Stimulated activated CD4-positive, alpha-beta T cell treated with anti-CD3 and anti-CD28 coated beads, Interleukin-12 subunit alpha, Interleukin-12 subunit beta, amount 100 ng/mL, for 24 hours (primary cell): ENCODE results near the gene RAB40B.
"Not testable (repeated sequence)": the region's sequence is repeated elsewhere in the genome, so short reads cannot be mapped to it uniquely, and the experiment has no call there.

ENCODE experiments used
- DNase-seq, 2 experiments: peaks; one replicate each; pipeline ENCODE4 v3.0.0-alpha.2; 2020; ENCODE audit warnings: low read depth in 2 of 2

RAB40B gene

DNA sequence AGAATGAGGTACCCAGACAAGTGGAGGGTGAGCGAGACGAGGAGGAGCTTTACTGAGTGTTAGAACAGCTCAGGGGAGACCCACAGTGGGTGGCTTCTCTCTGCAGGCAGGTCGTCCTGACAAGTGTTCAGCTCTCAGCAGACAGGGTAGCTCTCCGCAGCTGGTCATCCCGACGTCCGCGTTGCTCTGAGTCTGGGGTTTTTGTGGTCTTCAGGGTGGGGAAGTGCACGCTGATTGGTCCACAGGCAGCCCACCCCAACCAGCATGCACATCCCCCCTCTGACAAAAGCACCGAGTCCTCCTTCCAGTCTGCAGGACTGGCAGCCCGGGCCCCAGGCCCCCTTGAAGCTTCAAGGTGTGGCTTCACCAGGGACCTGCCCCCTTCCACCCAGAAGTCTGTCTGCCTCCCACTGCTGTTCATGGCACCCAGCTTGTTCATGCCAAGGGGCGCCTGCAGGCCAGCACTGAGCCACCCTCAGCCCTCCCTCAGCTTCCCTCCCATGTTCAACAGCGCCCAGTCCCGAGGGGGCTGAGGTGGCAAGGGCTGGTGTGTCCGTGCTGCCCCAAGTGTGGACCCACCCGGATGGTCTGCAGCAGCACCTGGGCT, 30.4 kb downstream of the RAB40B start:
- no peak for DNase-seq

DNA sequence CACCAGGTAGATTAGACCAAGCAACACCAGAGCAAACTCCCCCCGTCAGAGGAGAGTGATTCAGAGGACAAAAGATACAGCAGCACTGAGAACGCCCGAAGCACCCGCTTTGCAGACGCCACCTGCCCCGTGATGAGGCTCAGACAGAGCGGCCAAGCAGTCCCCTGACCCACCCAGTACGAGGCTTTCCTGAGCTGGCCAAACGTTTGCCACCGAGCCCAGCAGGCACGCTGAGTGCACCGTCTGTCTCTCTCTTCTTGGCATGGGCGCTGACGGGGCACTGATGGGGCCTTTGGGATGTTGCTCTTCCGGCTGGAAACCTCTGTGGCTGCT, 30.9 kb downstream of the RAB40B start:
- DNase-seq, result no peak

DNA sequence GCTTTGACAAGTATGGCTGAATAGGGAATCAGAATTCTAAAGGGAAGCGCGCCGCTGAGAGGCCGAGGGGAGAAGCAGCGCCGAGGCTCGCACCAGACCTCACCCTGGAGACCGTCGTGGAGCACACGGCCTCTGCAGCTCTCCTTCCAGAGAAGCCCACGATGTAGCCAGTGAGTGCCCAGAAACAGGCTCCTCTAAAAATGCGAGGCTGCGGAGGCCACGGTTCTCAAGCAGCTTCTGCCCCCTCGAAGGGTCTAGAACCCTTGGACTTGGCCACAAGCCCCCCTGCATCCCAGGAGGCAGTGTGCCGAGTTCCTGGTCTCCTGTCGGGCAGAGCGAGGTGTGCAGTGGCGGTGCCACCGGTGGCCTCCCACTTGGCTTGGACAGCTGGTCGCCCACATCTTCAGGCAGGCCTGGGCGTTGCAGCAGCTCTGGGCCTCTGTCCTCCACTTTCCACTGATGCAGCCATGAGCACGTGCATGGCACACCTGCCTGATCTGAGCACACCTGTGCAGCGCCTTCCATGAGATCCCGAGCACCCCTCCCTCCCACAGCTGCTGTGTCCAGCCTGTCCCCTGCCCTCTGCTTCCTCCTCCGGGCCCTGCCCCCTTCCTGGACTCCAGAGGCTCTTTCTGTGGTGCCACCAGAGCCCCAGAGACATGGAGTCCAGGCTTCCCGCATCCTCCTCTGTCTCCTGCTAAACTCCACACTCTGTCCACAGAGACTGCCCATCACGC, 31.4 kb downstream of the RAB40B start:
- no peak for DNase-seq

DNA sequence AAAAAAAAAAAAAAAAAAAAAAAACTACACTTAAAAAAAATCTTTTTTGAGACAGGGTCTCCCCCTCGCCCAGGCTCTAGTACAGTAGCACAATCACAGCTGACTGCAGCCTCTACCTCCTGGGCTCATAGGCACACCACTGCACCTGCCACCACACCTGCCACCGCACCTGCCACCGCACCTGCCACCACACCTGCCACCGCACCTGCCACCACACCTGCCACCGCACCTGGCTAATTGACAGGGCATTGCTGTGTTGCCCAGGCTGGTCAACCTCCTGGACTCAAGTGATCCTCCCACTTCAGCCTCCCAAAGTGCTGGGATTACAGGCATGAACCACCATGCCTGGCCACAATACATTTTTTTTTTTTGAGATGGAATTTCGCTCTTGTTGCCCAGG, 32.6 kb downstream of the RAB40B start:
- DNase-seq, result no peak

DNA sequence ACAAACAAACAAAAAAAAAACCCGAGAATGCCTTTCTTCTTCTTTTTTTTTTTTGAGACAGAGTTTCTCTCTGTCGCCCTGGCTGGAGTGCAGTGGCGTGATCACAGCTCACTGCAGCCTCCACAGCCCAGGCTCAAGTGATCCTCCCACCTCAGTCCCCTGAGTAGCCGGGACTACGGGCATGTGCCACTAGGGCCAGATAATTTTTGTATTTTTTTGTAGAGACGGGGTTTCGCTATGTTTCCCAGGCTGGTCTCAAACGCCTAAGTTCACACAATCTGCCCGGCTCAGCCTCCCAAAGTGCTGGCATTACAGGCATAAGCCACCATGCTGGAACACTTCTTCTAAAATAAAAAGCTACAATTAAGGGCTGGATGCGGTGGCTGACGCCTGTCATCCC, 33.3 kb downstream of the RAB40B start:
- DNase-seq, result no peak

DNA sequence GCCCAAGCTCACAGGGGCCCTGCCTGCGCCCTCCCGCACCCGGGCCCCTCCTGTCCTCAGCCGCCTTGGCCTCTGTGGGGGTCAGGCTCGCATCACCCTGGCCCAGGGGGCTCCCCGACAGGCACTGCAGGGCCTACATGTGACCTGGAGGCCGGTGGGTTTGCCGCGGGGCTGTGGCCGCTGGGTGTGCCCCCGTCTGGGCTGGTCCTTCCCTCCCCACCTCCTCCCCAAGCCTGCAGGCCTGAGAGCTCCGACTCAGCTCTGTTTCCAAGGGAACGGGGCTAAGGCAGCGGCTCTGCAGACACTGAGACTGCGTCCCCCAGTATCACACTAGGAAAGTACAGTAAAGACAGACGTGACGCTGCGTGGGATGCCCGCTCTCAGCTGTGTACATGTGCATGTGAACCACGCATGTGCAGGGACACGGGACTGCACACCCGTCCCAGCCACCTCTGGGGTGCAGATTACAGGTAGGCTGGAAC, 33.8 kb downstream of the RAB40B start:
- no peak for DNase-seq

DNA sequence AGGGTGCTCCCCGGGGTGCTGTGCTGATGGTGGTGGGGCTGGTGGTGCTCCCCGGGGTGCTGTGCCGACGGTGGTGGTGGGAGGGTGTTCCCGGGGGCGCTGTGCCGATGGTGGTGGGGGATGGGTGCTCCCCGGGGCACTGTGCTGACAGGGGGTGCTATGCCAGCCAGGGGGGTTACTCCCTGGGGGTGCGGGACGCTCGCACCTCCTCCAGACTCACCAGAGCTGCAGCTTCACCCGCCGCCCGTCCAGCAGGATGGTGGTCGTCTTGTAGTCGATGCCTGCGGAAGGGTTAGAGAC, 34.3 kb downstream of the RAB40B start:
- DNase-seq, result no peak

DNA sequence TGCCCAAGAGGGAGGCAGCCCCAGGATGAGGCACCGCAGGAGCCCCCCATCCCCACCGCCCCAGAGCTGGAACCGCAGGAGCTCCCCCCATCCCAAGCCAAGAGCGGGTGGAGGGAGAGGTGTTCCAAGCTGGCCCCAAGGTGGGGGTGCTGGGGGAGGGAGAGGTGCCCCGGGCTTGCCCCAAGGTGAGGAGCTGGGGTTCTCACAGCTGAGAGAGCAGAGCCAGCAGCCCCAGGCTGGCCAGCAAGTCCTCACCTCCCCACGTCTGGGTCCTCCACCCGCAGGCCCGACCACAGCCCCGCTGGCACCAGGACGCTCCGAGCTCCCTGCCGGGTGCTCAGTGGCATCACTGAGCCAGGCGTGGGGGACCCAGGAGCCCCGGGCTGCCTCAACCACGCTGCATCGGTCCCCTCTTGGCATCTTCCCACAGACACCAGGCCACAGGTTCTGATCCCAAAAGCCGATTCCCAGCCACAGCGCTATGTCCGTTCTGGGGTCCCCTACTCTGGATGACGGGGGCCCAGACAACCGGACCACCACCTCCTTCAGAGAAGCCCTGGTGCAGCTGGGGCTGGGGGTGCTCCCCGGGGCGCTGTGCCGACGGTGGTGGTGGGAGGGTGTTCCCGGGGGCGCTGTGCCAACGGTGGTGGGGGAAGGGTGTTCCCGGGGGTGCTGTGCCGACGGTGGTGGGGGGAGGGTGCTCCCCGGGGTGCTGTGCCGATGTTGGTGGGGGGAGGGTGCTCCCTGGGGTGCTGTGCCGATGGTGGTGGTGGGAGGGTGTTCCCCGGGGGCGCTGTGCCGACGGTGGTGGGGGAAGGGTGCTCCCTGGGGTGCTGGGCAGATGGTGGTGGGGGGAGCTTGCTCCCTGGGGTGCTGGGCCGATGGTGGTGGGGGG, 34.9 kb downstream of the RAB40B start:
- no peak for DNase-seq

DNA sequence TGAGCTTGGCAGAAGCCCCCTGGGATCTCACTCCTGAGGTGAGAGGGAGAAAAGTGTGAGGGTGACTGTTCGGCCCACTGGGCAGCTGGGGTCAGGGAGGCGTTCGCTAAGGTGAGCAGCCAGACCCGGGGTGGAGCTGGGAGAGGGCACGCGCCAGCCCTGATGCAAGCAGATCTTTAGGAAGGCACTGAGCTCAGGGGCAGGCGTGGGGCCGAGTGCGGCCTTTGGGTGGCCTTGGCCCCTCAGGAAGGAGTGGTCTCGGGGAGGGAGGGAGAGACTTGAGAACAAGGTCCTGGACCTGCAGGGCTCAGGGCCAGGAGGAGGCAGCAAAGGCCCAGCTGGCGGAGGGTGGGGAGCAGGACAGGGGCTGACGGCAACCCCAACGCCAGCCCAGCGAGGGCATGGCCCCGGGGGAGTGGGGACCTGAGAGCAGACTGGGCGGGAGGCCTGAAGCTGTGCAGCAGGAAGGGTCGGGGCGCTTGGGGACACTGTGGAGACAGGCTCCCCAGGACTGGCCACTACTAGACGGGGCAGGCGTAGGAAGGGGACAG, 35.7 kb downstream of the RAB40B start:
- no peak for DNase-seq

DNA sequence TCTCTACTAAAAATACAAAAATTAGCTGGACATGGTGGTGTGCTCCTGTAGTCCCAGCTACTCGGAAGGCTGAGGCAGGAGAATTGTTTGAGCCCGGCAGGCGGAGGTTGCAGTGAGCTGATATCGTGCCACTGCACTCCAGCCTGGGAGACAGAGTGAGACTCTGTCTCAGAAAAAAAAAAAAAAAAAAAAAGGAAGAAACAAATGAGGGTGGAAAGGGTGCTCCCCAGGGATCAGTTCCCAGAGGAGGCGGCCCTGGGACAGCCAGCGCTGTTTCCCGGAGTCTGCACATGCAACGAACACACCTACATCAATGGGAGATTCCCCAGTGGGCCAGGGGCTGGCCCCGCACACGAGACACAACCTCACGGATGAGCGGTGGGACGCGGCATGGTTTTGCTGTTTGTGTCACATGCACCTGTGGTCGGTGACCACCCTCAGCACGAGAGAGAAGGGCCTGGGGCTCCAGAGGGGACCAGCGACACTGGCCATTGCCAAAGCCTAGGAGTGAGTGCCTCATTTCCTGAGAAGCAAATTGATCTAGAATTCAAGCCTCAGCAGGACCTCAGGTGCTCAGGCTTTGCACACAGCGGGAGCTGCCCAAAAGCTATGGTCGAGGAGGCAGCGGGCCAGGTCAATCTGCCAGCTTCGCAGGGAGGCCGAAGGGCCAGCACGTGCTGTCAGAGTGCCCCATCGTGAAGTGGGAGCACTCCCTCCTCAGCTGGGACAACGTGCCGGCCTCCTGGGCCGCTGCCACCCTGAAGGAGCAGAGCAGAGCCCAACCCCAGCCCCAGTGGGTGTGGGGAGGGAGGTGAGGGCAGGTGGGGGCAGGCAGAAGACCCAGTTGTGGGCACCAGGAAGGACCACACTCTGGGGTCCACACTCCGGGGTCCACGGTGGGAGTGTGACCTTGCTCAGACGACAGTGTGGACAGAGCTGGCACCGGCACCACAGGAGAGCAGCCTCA, 36.5 kb downstream of the RAB40B start:
- DNase-seq, result no peak

DNA sequence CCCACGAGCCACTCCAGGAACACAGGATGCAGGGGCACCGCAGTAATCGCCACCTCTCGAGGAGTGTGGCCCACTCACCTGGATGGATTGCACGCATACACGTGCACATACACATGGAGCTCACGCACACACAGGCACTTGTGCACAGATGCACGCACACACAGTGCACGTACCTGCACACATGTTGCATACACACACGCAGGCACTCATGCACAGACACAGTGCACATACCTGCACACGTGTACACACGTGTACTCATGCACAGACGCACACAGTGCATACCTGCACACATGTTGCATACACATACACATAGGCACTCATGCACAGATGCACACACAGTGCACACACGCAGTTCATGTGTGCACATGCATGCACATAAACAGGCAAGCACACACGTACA, 38.6 kb downstream of the RAB40B start:
- DNase-seq, result no peak

DNA sequence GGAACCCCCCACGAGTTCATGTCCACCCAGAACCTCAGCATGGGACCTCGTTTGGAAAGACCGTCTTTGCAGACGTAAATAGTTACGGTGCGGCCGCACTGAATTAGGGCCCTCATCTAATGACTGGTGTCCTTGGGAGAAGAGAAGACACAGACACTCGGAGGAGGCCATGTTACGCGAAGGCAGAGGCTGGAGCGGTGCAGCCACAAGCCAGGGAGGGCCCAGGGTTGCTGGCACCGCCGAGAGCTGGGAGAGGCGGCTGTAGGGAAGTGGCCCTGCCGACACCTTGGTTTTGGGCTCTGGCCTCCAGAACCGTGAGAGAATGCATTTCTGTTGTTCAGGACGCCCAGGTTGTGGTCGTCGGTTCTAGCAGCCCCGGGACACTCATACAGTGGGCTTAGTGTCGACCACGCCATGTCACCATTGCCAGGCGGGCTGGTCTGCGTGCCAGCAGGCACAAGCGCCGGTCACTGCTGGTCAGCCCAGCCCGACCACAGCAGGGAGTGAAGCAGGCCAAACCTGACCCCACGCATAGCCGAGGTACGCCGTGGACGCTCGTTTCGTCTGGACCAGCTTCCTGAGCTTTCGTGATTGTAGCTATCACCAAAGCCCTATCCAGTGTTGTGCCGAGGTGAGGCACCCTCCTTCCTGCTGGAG, 39.6 kb downstream of the RAB40B start:
- DNase-seq, result no peak

DNA sequence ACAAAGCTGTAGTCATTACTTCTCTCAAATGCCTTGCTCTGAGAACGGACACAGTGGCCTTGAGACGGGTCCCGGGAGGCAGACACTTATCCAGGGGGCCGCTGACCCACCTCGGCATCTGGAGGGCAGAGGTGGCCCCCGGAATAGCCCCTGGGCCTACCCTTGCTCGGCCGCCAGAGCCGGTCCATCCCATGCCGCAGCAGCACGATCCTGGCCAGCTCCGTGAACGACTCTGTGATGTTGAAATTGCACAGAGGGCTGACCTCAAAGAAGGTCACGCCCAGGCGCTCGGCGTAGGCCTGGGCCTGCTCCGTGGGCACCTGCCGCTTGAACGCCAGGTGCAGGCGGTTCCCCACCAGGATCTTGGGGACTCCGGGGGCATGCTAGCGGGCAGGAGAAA, 40.2 kb downstream of the RAB40B start:
- no peak for DNase-seq

DNA sequence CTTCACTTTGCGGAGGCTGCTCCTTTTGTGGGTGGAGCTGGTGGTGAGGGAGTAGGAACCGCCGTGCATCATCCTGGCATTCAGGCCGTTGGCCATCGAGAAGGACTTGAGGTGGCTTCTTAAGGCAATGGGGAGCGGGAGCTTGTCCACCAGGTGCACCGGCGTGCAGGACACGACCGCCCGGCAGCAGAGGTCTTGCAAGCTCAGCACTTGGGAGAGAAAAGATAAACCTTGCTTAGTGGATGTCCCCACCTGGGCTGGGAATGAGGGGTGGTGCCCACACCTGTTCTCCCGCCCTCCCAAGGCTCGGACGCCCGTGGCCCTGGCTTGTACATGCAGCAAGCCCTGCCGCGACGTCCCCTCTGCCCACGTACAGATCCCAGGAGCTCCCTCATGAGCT, 40.6 kb downstream of the RAB40B start:
- DNase-seq, result no peak

DNA sequence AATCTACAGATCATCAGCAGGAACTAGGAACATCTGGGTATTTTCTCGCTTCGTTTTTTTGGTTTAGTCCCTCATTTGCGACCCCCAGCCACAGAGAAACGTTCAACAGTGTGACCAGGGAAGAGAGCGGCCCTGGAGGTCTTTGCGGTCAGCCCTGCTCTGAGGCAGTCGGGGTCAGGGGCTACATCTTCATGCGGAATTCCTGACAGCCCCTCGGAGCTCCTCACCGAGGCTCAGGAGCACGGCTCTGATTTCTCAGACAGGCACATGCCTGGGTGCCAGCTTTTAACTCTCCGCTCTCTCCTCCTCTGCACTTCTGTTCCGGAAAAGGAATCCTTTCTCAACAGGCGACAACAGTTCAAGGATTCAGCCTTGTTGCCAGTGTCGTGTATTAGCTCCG, 42.2 kb downstream of the RAB40B start:
- DNase-seq, result no peak

DNA sequence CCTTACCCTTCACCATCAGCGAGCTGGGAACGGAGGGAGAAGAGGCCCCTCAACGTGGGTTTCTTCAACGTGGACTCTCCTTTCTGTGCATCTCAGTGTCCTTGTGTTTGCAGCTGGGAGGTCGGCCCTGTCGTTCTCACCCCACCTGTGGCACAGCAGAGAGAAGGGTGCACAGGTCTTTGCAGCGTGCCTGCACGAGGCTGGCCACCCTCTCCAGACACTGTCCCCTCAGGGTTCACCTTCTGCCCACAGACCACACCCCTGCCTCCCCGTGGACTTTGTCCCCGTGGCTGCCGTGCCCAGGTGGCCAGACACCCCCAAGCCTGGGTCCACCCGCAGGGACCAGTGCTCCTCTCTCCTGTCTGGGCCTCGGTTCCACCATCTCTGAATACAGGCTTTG, 43.0 kb downstream of the RAB40B start:
- no peak for DNase-seq

DNA sequence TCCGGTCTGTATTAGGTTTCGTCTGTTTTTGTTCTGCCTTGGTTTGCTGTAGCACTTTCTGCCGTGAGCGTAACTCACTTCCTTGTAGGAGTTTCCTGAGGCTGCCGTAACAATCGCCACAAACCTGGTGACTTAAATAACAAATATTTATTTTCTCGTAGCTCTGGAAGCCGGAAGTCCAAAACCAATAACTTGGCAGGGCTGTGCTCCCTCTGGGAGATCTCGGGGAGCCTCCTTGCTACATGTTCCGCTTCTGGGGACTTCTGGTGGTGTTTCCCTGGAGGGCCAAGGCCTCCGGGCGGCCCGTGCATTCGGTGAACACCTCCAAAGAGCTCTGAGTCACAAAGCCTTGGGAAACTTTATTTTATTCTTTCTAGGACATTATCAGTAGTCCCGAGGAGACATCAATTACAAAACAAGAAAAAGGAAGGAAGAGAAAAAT, 43.4 kb downstream of the RAB40B start:
- no peak for DNase-seq

DNA sequence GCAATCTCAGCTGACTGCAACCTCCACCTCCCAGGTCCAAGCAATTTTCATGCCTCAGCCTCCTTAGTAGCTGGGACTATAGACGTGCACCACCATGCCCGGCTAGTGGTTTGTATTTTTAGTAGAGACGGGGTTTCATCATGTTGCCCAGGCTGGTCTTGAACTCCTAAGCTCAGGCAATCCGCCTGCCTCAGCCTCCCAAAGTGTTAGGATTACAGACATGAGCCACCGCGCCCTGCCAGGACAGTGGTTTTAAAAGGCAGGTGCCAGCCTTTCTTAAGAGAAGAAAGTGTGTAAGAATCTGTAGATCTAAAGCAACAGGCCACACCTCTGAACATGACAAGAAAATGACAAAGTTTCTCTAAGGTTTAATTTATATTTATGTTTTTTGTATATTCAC, 43.9 kb downstream of the RAB40B start:
- not testable (repeated sequence) for DNase-seq

DNA sequence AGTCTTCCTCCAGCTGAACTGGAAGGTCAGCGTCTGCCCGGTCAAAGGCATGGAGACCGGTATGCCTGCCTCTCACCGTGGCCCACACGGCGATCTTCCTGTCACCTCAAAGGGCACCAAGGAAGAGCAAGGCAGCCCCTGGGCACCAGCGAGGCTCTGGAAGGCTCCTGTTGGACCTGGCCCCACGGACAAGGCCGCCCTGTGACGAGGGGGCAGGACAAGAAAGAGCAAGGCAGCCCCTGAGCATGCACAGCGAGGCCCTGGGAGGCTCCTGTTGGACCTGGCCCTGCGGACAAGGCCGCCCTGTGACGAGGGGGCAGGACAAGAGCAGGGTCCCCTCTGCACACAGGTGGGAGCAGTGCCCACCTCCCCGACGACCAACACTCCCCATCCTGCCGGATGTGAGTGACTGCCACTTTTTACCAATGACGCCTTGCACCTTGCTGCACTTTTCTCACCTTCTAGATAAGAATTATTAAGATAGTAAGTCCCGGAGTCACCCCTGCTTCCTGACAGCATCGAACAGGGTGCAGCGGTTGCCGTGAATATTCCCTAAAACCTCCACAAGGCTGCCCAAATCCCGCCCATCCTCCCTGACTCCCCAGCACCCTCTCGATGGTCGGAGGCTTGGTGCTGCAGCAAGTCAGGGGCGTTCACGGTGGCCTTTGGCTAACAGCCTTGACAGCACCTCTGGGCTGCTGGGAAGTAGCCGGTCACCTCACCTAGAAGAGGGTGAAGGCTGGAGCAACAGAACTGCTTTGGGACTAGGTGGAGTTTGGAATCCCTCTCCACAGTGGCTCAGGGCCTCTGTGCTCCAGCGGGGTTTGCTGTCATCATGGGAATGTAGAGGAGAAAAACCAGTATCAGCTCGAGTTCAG, 44.6 kb downstream of the RAB40B start:
- DNase-seq, result no peak

DNA sequence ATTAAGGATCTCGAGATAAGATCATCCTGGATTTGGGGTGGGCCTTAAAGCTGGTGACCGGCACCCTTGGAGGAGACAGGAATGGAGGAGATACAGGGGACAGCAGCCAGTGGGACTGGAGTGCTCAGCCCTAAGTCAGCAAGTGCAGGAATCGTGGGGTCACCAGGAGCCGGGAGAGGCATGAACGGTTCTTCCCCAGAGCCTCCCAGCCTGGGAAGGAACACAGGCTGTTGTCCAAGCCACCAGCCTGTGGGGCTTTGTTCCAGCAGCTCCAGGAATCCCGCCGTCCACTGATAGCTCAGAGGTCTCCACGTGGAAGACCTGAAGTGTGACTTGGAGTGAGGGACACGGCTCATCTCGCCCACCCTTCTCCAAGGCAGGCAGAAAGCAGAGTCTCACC, 47.8 kb downstream of the RAB40B start:
- DNase-seq, result no peak
